ENCODE data around the gene BMP8B.

DNA sequence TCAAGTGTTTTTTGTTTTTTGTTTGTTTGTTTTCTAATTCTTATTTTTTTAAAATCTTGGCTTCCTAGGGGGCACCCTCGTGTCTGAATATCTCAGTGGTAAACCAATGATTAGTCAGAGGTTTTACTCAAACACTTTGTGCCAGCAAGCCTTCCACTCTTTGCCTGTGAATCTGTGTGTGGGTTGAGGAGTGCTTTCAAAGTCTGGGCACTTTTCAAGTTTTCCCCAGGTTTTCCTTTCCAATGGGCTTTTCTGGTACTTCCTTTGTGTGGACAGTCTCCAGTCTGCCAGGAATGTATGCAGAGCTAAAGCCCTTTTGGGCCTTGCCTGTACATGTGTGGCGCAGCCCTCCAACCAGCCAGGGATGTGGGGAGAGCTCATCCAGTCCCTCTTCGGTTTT, 59.6 kb downstream of the BMP8B start:
- TF ChIP-seq, protein P1, sequence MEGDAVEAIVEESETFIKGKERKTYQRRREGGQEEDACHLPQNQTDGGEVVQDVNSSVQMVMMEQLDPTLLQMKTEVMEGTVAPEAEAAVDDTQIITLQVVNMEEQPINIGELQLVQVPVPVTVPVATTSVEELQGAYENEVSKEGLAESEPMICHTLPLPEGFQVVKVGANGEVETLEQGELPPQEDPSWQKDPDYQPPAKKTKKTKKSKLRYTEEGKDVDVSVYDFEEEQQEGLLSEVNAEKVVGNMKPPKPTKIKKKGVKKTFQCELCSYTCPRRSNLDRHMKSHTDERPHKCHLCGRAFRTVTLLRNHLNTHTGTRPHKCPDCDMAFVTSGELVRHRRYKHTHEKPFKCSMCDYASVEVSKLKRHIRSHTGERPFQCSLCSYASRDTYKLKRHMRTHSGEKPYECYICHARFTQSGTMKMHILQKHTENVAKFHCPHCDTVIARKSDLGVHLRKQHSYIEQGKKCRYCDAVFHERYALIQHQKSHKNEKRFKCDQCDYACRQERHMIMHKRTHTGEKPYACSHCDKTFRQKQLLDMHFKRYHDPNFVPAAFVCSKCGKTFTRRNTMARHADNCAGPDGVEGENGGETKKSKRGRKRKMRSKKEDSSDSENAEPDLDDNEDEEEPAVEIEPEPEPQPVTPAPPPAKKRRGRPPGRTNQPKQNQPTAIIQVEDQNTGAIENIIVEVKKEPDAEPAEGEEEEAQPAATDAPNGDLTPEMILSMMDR (IDR thresholded peaks at IDR 0.05): no peak
- TF ChIP-seq POLR2A (IDR thresholded peaks at IDR 0.05): no peak
